ENCODE data around the gene IPO4.

DNA sequence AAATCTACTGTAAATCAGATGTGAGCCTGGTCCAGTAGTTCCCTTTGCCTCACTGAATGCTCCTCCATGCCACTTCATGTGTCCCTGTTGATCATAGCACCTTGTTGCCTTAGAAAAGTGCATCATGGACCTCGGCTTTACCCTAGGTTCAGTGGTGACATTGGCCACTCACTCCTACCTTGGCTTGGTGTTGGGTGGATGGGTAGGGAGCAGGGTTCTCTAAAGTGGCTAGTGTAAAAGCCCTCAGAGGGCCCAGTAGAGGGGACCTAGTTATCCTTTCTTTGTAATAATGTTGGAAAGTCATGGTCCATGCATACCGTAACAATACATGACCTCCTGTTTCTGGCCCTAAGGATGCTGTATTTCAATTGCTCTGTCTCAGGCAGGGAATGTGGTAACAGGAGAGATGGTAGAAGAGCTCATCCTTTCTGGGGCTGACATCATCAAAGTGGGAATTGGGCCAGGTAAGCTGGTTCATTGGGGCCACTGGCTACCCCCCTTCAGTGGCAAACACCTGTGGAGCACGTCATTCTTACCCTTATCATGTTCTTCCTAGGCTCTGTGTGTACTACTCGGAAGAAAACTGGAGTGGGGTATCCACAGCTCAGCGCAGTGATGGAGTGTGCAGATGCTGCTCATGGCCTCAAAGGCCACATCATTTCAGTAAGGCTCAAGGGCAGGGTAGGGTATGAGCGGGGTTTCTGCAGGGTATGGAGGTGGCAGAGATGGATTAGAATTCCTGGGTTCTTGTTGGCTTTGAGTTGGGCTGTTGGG is 48.3 kb upstream of the IPO4 start:
- TF ChIP-seq ZNF274 (IDR thresholded peaks at IDR 0.05; ENCODE audit: insufficient read depth, insufficient read length) (no peak), SMAD1 (IDR thresholded peaks at IDR 0.05; ENCODE audit: low read depth, partially characterized antibody) (no peak), EP300 (IDR thresholded peaks at IDR 0.05; ENCODE audit: borderline replicate concordance in 1 of 2, control insufficient read depth in 1 of 2, low read depth in 2 of 2, low read length in 2 of 2) (no peak), MYC (IDR thresholded peaks at IDR 0.05; ENCODE audit: insufficient read depth, insufficient read length, insufficient replicate concordance, low read length, severe bottlenecking) (no peak), RELA (IDR thresholded peaks at IDR 0.05; ENCODE audit: borderline replicate concordance, partially characterized antibody) (no peak)
- TF ChIP-seq, protein P1, sequence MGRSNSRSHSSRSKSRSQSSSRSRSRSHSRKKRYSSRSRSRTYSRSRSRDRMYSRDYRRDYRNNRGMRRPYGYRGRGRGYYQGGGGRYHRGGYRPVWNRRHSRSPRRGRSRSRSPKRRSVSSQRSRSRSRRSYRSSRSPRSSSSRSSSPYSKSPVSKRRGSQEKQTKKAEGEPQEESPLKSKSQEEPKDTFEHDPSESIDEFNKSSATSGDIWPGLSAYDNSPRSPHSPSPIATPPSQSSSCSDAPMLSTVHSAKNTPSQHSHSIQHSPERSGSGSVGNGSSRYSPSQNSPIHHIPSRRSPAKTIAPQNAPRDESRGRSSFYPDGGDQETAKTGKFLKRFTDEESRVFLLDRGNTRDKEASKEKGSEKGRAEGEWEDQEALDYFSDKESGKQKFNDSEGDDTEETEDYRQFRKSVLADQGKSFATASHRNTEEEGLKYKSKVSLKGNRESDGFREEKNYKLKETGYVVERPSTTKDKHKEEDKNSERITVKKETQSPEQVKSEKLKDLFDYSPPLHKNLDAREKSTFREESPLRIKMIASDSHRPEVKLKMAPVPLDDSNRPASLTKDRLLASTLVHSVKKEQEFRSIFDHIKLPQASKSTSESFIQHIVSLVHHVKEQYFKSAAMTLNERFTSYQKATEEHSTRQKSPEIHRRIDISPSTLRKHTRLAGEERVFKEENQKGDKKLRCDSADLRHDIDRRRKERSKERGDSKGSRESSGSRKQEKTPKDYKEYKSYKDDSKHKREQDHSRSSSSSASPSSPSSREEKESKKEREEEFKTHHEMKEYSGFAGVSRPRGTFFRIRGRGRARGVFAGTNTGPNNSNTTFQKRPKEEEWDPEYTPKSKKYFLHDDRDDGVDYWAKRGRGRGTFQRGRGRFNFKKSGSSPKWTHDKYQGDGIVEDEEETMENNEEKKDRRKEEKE (IDR thresholded peaks at IDR 0.05) = no peak
- TF ChIP-seq, protein P2, sequence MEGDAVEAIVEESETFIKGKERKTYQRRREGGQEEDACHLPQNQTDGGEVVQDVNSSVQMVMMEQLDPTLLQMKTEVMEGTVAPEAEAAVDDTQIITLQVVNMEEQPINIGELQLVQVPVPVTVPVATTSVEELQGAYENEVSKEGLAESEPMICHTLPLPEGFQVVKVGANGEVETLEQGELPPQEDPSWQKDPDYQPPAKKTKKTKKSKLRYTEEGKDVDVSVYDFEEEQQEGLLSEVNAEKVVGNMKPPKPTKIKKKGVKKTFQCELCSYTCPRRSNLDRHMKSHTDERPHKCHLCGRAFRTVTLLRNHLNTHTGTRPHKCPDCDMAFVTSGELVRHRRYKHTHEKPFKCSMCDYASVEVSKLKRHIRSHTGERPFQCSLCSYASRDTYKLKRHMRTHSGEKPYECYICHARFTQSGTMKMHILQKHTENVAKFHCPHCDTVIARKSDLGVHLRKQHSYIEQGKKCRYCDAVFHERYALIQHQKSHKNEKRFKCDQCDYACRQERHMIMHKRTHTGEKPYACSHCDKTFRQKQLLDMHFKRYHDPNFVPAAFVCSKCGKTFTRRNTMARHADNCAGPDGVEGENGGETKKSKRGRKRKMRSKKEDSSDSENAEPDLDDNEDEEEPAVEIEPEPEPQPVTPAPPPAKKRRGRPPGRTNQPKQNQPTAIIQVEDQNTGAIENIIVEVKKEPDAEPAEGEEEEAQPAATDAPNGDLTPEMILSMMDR (IDR thresholded peaks at IDR 0.05 in 2 of 3, conservative IDR thresholded peaks at IDR 0.05 in 1 of 3; ENCODE audit: control insufficient read depth in 2 of 3, extremely low read depth in 1 of 3, insufficient read depth in 1 of 3, low read depth in 3 of 3, low read length in 3 of 3) = no peak

Measured in GM12878 (cell line).